ENCODE measurements around the gene MFSD12. TPM values are rescaled to one million over a fixed set of nuclear protein-coding genes. Genes with fewer than 3 reads are reported as not detected.

Gene MFSD12
- total RNA-seq, 1 experiment from 2014 or later: 131 TPM

- DNase-seq (ENCODE audit: low read depth, low spot score) (no peak), ATAC-seq (no peak)
- Histone ChIP-seq H3K36me3 (ENCODE audit: control insufficient read depth in 1 of 2, insufficient read depth in 2 of 2, low read length in 2 of 2) (peaks cover 2 to 22% of the 10 kb centered on the region in 2 experiments; a peak in 3 of 4 replicates), H3K9me3 (ENCODE audit: control insufficient read depth in 1 of 2, insufficient read depth in 1 of 2, low read depth in 1 of 2, low read length in 2 of 2) (no peaks in the 10 kb centered on the region), H4K20me1 (ENCODE audit: insufficient read depth) (no peaks in the 10 kb centered on the region), H3K79me2 (ENCODE audit: insufficient read depth, low read length) (peaks cover 29% of the 10 kb centered on the region), H3K27ac (ENCODE audit: low read depth, low read length) (no peak overlapping the region), H3K4me3 (replicated peaks in 1 of 2; ENCODE audit: low read depth in 1 of 2, low read length in 2 of 2) (no peak overlapping the region), H3K9ac (ENCODE audit: low read length) (no peak overlapping the region), H3K4me2 (ENCODE audit: low read length) (no peak overlapping the region), H3K27me3 (ENCODE audit: insufficient read depth, low read length) (no peaks in the 10 kb centered on the region), H3K4me1 (ENCODE audit: control insufficient read depth in 1 of 2, insufficient read depth in 2 of 2, low read length in 2 of 2) (peaks cover 7% of the 10 kb centered on the region in 2 experiments; a peak in 2 of 4 replicates), H2AFZ (ENCODE audit: low read depth, low read length, poor library complexity, severe bottlenecking) (no peak overlapping the region), H3K9me2 (ENCODE audit: insufficient read depth) (no peaks in the 10 kb centered on the region)
- CTCF ChIA-PET: interaction anchor here (1.3 kb wide), 1 partner anchor 9 kb away, joined by 6 read pairs; no protein-coding TSS in a partner anchor
- intact Hi-C loops (cut with micrococcal nuclease): no loop called here
- RAD21 ChIA-PET (ENCODE audit: low non-redundant PET in 1 of 2, low total read pairs in 2 of 2, uncharacterized antibody in 2 of 2, unreplicated experiment in 2 of 2): no interaction called here
- BruUV-seq (replicated peaks): no TSS peak
- POLR2A ChIA-PET: interaction anchor here (1.2 kb wide), 1 partner anchor 10 kb away, joined by 3 read pairs; no protein-coding TSS in a partner anchor
- TF ChIP-seq JUND (IDR thresholded peaks at IDR 0.05): no peak
- TF ChIP-seq ATF3 (IDR thresholded peaks at IDR 0.05): no peak
- TF ChIP-seq, protein P1, sequence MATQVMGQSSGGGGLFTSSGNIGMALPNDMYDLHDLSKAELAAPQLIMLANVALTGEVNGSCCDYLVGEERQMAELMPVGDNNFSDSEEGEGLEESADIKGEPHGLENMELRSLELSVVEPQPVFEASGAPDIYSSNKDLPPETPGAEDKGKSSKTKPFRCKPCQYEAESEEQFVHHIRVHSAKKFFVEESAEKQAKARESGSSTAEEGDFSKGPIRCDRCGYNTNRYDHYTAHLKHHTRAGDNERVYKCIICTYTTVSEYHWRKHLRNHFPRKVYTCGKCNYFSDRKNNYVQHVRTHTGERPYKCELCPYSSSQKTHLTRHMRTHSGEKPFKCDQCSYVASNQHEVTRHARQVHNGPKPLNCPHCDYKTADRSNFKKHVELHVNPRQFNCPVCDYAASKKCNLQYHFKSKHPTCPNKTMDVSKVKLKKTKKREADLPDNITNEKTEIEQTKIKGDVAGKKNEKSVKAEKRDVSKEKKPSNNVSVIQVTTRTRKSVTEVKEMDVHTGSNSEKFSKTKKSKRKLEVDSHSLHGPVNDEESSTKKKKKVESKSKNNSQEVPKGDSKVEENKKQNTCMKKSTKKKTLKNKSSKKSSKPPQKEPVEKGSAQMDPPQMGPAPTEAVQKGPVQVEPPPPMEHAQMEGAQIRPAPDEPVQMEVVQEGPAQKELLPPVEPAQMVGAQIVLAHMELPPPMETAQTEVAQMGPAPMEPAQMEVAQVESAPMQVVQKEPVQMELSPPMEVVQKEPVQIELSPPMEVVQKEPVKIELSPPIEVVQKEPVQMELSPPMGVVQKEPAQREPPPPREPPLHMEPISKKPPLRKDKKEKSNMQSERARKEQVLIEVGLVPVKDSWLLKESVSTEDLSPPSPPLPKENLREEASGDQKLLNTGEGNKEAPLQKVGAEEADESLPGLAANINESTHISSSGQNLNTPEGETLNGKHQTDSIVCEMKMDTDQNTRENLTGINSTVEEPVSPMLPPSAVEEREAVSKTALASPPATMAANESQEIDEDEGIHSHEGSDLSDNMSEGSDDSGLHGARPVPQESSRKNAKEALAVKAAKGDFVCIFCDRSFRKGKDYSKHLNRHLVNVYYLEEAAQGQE (IDR thresholded peaks at IDR 0.05; ENCODE audit: low read depth): no peak
- TF ChIP-seq ELF1 (IDR thresholded peaks at IDR 0.05; ENCODE audit: borderline replicate concordance, low read depth): no peak
- TF ChIP-seq CEBPB (IDR thresholded peaks at IDR 0.05; ENCODE audit: low read depth): no peak
- TF ChIP-seq, protein P2, sequence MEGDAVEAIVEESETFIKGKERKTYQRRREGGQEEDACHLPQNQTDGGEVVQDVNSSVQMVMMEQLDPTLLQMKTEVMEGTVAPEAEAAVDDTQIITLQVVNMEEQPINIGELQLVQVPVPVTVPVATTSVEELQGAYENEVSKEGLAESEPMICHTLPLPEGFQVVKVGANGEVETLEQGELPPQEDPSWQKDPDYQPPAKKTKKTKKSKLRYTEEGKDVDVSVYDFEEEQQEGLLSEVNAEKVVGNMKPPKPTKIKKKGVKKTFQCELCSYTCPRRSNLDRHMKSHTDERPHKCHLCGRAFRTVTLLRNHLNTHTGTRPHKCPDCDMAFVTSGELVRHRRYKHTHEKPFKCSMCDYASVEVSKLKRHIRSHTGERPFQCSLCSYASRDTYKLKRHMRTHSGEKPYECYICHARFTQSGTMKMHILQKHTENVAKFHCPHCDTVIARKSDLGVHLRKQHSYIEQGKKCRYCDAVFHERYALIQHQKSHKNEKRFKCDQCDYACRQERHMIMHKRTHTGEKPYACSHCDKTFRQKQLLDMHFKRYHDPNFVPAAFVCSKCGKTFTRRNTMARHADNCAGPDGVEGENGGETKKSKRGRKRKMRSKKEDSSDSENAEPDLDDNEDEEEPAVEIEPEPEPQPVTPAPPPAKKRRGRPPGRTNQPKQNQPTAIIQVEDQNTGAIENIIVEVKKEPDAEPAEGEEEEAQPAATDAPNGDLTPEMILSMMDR (IDR thresholded peaks at IDR 0.05 in 2 of 3, conservative IDR thresholded peaks at IDR 0.05 in 1 of 3; ENCODE audit: borderline replicate concordance in 1 of 3, insufficient read depth in 1 of 3, low read depth in 2 of 3, low read length in 2 of 3): no peak
- TF ChIP-seq FOSL1 (IDR thresholded peaks at IDR 0.05; ENCODE audit: low read depth): no peak
- TF ChIP-seq ZFX (IDR thresholded peaks at IDR 0.05): no peak
- no peak for TF ChIP-seq TCF7L2 (IDR thresholded peaks at IDR 0.05; ENCODE audit: borderline replicate concordance, extremely low read depth, insufficient read depth, insufficient read length)
- no peak for TF ChIP-seq EZH2 (IDR thresholded peaks at IDR 0.05)
Observed at GRCh38 chr19:3494559-3494958, 62.8 kb downstream of the MFSD12 start.

Other genes with a start within 250 kb of the MFSD12 start
- gene NFIC, start 191.0 kb downstream of the MFSD12 start, total RNA-seq (2021; ENCODE audit: unreplicated experiment): 116 TPM
- not detected for gene SMIM24, start 77.1 kb downstream of the MFSD12 start, total RNA-seq (2021; ENCODE audit: unreplicated experiment)
- gene SMIM44, start 74.1 kb downstream of the MFSD12 start, total RNA-seq (2021; ENCODE audit: unreplicated experiment): not detected
- gene DOHH, start 56.9 kb downstream of the MFSD12 start, total RNA-seq (2021; ENCODE audit: unreplicated experiment): 20.9 TPM
- 60.3 TPM for gene FZR1, start 51.3 kb downstream of the MFSD12 start, total RNA-seq (2021; ENCODE audit: unreplicated experiment)
- gene TEKTIP1, start 18.4 kb downstream of the MFSD12 start, total RNA-seq (2021; ENCODE audit: unreplicated experiment): 1.2 TPM
- 186 TPM for gene HMG20B, start 15.4 kb upstream of the MFSD12 start, total RNA-seq (2021; ENCODE audit: unreplicated experiment)
- not detected for gene GIPC3, start 27.9 kb upstream of the MFSD12 start, total RNA-seq (2021; ENCODE audit: unreplicated experiment)
- 2.3 TPM for gene TBXA2R, start 49.3 kb upstream of the MFSD12 start, total RNA-seq (2021; ENCODE audit: unreplicated experiment)
- 33.2 TPM for gene CACTIN, start 69.2 kb upstream of the MFSD12 start, total RNA-seq (2021; ENCODE audit: unreplicated experiment)
- 26.9 TPM for gene PIP5K1C, start 142.9 kb upstream of the MFSD12 start, total RNA-seq (2021; ENCODE audit: unreplicated experiment)
- 69.6 TPM for gene TJP3, start 150.8 kb upstream of the MFSD12 start, total RNA-seq (2021; ENCODE audit: unreplicated experiment)
- gene APBA3, start 204.1 kb upstream of the MFSD12 start, total RNA-seq (2021; ENCODE audit: unreplicated experiment): 29.5 TPM
- 67.1 TPM for gene MRPL54, start 205.1 kb upstream of the MFSD12 start, total RNA-seq (2021; ENCODE audit: unreplicated experiment)
- not detected for gene RAX2, start 214.6 kb upstream of the MFSD12 start, total RNA-seq (2021; ENCODE audit: unreplicated experiment)
- not detected for gene MATK, start 228.8 kb upstream of the MFSD12 start, total RNA-seq (2021; ENCODE audit: unreplicated experiment)